WTC11 (cell line): Measurements from ENCODE around the gene AIFM2. TPM values are rescaled to one million over a fixed set of nuclear protein-coding genes. Genes with fewer than 3 reads are reported as not detected.
"Not testable (repeated sequence)": the region's sequence is repeated elsewhere in the genome, so short reads cannot be mapped to it uniquely, and the experiment has no call there.

Experiments
- ATAC-seq: fragments of 200-7000 bp; cut with Tn5 transposase; 2 replicates; pipeline ENCODE4 v1.10.0; 2021; ENCODE audit warnings: mild to moderate bottlenecking, moderate library complexity
- CTCF ChIA-PET: fragments of 300-600 bp; sonication (Branson Sonifier 250); formaldehyde crosslinking; loops from one replicate; lab custom pipeline; 2021; ENCODE audit warnings: antibody characterized with exemption; lab: Charles Lee
- POLR2A ChIA-PET: fragments of 350-600 bp; sonication (Branson Sonifier 250); formaldehyde crosslinking; loops from one replicate; lab custom pipeline; 2021; ENCODE audit warnings: antibody characterized with exemption; lab: Charles Lee
- DNase-seq: peaks from one replicate; pipeline ENCODE4 v3.0.0; 2021; ENCODE audit warnings: low spot score
- H3K27ac Mint-ChIP-seq: 2 replicates; pipeline ENCODE4 v1.8.0; 2021; ENCODE audit warnings: mixed read lengths
- H3K27me3 Mint-ChIP-seq: 2 replicates; pipeline ENCODE4 v1.8.0; 2021; ENCODE audit warnings: low read depth, mild to moderate bottlenecking, moderate library complexity, mixed read lengths
- H3K36me3 Mint-ChIP-seq: 2 replicates; pipeline ENCODE4 v1.8.0; 2021; ENCODE audit warnings: mixed read lengths
- H3K4me1 Mint-ChIP-seq: 2 replicates; pipeline ENCODE4 v1.8.0; 2022; ENCODE audit warnings: mixed read lengths
- H3K4me3 Mint-ChIP-seq: 2 replicates; pipeline ENCODE4 v1.8.0; 2021; ENCODE audit warnings: mild to moderate bottlenecking, moderate library complexity, mixed read lengths
- H3K9me3 Mint-ChIP-seq: 2 replicates; pipeline ENCODE4 v1.8.0; 2021; ENCODE audit warnings: mixed read lengths
- ESRRA ChIP-seq: sonication (generic); formaldehyde crosslinking; IDR thresholded peaks from 2 replicates; pipeline ENCODE4 v1.8.1; 2022; ENCODE audit warnings: mild to moderate bottlenecking, missing genetic modification reagents, borderline replicate concordance
- ETV6 ChIP-seq: sonication (generic); formaldehyde crosslinking; IDR thresholded peaks from 2 replicates; pipeline ENCODE4 v1.8.1; 2022; ENCODE audit warnings: mild to moderate bottlenecking, missing genetic modification reagents
- FOXK1 ChIP-seq: sonication (generic); formaldehyde crosslinking; IDR thresholded peaks from 2 replicates; pipeline ENCODE4 v1.8.0; 2022; ENCODE audit warnings: mild to moderate bottlenecking, moderate library complexity, missing genetic modification reagents
- NFE2L1 ChIP-seq: sonication (generic); formaldehyde crosslinking; IDR thresholded peaks from 2 replicates; pipeline ENCODE4 v1.8.1; 2023; ENCODE audit warnings: missing genetic modification reagents
- RORB ChIP-seq: fragments of 250-450 bp; sonication (Bioruptor Pico); IDR thresholded peaks from 2 replicates; pipeline ENCODE4 v1.9.0; 2021; ENCODE audit warnings: mild to moderate bottlenecking
- SMAD3 ChIP-seq: sonication (generic); formaldehyde crosslinking; IDR thresholded peaks from 2 replicates; pipeline ENCODE4 v1.8.0; 2022; ENCODE audit warnings: missing genetic modification reagents, mild to moderate bottlenecking, borderline replicate concordance
- ZNF416 ChIP-seq: fragments of 250-450 bp; sonication (Bioruptor Pico); IDR thresholded peaks from 2 replicates; pipeline ENCODE4 v1.9.0; 2021; ENCODE audit warnings: mild to moderate bottlenecking, inconsistent platforms
- total RNA-seq: library from RNA; stranded (reverse); gene quantifications from 3 replicates; pipeline ENCODE4 v1.2.3, GENCODE V29; 2021
- TF ChIP-seq, protein P1 (sequence below): fragments of 250-450 bp; sonication (Bioruptor Pico); IDR thresholded peaks from 2 replicates; pipeline ENCODE4 v1.9.0; 2021; ENCODE audit warnings: mild to moderate bottlenecking
- TF ChIP-seq, protein P2 (sequence below): sonication (generic); formaldehyde crosslinking; IDR thresholded peaks from 2 replicates; pipeline ENCODE4 v1.8.1; 2022; ENCODE audit warnings: mild to moderate bottlenecking, moderate library complexity, missing genetic modification reagents
- TF ChIP-seq, protein P3 (sequence below): sonication (generic); formaldehyde crosslinking; IDR thresholded peaks from 2 replicates; pipeline ENCODE4 v1.8.0; 2022; ENCODE audit warnings: mild to moderate bottlenecking, missing genetic modification reagents
- TF ChIP-seq, protein P4 (sequence below): sonication (generic); formaldehyde crosslinking; IDR thresholded peaks from 2 replicates; pipeline ENCODE4 v1.8.0; 2022; ENCODE audit warnings: mild to moderate bottlenecking, missing genetic modification reagents
- TF ChIP-seq, protein P5 (sequence below): sonication (generic); formaldehyde crosslinking; IDR thresholded peaks from 2 replicates; pipeline ENCODE4 v1.8.0; 2023; ENCODE audit warnings: mild to moderate bottlenecking, missing genetic modification reagents
- TF ChIP-seq, protein P6 (sequence below): sonication (generic); formaldehyde crosslinking; IDR thresholded peaks from 2 replicates; pipeline ENCODE4 v1.8.1; 2022; ENCODE audit warnings: missing genetic modification reagents, borderline replicate concordance

The AIFM2 gene
- total RNA-seq, 1 experiment from 2014 or later, result 4.4 TPM

DNA sequence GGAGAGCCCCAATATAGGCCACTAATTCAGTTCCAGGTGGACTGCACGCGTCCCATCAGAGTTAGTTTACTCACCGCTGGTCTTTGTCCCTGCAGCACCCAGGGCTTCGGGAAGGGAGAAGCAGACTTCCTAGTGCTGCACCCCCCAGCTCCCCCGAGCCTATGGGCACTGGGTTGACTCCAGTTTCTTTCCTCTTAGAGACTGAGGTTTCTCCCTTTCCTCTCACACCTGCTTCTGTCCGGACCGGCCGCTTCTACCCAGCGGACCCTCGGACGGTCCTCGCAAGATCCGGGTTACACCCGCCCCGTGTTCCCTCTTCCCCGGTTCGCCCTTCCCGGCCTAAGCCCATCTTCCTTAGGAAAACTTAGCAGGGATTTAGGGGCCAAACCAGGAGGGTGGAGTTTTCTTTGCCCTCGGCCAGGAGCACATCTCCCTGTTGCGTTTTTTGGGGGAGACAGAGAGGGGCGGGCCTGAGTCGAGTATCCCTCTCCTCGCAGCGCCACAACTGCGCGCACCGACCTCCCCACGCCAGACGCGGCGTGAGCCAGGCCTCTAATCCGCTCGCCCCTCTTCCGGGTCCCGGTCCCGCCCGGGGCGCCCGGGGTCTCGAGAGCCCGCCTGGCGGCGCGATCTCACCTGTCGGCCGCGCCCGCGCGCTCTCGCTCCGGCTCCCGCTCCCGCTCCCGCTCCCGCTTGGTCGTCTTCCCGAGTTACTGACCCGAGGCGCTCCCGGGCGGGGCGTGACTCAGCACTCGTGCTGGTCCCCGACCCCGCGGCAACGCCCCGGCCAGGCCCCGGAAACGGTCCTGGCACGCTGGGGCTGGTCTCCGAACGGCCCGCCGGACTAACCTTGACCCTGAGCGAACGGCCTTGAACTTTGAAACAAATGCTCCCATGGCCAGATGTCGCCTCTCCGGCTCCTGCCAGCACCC is at the start of gene AIFM2 (continued):
- TF ChIP-seq RORB (no peak), ETV6 (no peak; the same call in 1 of the 2 replicates), FOXK1 (peak; percentile 51; the same call in 1 of the 2 replicates), ESRRA (CRISPR knock-in tag) (peak; percentile 82; the same call in 1 of the 2 replicates), NFE2L1 (CRISPR knock-in tag) (peak; percentile 90), ZNF416 (no peak), SMAD3 (CRISPR knock-in tag) (no peak)
- TF ChIP-seq, protein P1, sequence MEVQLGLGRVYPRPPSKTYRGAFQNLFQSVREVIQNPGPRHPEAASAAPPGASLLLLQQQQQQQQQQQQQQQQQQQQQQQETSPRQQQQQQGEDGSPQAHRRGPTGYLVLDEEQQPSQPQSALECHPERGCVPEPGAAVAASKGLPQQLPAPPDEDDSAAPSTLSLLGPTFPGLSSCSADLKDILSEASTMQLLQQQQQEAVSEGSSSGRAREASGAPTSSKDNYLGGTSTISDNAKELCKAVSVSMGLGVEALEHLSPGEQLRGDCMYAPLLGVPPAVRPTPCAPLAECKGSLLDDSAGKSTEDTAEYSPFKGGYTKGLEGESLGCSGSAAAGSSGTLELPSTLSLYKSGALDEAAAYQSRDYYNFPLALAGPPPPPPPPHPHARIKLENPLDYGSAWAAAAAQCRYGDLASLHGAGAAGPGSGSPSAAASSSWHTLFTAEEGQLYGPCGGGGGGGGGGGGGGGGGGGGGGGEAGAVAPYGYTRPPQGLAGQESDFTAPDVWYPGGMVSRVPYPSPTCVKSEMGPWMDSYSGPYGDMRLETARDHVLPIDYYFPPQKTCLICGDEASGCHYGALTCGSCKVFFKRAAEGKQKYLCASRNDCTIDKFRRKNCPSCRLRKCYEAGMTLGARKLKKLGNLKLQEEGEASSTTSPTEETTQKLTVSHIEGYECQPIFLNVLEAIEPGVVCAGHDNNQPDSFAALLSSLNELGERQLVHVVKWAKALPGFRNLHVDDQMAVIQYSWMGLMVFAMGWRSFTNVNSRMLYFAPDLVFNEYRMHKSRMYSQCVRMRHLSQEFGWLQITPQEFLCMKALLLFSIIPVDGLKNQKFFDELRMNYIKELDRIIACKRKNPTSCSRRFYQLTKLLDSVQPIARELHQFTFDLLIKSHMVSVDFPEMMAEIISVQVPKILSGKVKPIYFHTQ (CRISPR knock-in tag), result no peak
- TF ChIP-seq, protein P2, sequence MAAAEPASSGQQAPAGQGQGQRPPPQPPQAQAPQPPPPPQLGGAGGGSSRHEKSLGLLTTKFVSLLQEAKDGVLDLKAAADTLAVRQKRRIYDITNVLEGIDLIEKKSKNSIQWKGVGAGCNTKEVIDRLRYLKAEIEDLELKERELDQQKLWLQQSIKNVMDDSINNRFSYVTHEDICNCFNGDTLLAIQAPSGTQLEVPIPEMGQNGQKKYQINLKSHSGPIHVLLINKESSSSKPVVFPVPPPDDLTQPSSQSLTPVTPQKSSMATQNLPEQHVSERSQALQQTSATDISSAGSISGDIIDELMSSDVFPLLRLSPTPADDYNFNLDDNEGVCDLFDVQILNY (CRISPR knock-in tag), result 0 out of 2 replicates have a peak, but pooled peaks have one; percentile 44
- TF ChIP-seq, protein P3, sequence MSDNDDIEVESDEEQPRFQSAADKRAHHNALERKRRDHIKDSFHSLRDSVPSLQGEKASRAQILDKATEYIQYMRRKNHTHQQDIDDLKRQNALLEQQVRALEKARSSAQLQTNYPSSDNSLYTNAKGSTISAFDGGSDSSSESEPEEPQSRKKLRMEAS, result peak; percentile 85
- TF ChIP-seq, protein P4, sequence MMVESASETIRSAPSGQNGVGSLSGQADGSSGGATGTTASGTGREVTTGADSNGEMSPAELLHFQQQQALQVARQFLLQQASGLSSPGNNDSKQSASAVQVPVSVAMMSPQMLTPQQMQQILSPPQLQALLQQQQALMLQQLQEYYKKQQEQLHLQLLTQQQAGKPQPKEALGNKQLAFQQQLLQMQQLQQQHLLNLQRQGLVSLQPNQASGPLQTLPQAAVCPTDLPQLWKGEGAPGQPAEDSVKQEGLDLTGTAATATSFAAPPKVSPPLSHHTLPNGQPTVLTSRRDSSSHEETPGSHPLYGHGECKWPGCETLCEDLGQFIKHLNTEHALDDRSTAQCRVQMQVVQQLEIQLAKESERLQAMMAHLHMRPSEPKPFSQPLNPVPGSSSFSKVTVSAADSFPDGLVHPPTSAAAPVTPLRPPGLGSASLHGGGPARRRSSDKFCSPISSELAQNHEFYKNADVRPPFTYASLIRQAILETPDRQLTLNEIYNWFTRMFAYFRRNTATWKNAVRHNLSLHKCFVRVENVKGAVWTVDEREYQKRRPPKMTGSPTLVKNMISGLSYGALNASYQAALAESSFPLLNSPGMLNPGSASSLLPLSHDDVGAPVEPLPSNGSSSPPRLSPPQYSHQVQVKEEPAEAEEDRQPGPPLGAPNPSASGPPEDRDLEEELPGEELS (CRISPR knock-in tag), result peak; percentile 70; the same call in 1 of the 2 replicates
- TF ChIP-seq, protein P5, sequence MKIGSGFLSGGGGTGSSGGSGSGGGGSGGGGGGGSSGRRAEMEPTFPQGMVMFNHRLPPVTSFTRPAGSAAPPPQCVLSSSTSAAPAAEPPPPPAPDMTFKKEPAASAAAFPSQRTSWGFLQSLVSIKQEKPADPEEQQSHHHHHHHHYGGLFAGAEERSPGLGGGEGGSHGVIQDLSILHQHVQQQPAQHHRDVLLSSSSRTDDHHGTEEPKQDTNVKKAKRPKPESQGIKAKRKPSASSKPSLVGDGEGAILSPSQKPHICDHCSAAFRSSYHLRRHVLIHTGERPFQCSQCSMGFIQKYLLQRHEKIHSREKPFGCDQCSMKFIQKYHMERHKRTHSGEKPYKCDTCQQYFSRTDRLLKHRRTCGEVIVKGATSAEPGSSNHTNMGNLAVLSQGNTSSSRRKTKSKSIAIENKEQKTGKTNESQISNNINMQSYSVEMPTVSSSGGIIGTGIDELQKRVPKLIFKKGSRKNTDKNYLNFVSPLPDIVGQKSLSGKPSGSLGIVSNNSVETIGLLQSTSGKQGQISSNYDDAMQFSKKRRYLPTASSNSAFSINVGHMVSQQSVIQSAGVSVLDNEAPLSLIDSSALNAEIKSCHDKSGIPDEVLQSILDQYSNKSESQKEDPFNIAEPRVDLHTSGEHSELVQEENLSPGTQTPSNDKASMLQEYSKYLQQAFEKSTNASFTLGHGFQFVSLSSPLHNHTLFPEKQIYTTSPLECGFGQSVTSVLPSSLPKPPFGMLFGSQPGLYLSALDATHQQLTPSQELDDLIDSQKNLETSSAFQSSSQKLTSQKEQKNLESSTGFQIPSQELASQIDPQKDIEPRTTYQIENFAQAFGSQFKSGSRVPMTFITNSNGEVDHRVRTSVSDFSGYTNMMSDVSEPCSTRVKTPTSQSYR, result no peak
- TF ChIP-seq, protein P6, sequence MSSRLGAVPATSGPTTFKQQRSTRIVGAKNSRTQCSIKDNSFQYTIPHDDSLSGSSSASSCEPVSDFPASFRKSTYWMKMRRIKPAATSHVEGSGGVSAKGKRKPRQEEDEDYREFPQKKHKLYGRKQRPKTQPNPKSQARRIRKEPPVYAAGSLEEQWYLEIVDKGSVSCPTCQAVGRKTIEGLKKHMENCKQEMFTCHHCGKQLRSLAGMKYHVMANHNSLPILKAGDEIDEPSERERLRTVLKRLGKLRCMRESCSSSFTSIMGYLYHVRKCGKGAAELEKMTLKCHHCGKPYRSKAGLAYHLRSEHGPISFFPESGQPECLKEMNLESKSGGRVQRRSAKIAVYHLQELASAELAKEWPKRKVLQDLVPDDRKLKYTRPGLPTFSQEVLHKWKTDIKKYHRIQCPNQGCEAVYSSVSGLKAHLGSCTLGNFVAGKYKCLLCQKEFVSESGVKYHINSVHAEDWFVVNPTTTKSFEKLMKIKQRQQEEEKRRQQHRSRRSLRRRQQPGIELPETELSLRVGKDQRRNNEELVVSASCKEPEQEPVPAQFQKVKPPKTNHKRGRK (CRISPR knock-in tag), result no peak
- TF ChIP-seq, all 79 proteins: peak for 13

DNA sequence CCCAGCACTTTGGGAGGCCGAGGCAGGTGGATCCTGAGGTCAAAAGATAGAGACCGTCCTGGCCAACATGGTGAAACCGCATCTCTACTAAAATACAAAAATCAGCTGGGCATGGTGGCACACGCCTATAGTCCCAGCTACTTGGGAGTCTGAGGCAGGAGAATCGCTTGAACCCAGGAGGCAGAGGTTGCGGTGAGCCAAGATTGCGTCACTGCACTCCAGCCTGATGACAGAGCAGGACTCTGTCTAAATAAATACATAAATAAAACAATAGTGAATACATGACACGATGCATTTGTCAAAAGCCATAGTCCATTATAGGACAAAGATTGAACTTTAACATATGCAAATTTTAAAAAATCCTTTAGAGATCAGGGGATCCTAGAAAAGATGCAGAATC is 46.6 kb upstream of the AIFM2 start:
- H3K4me1 Mint-ChIP-seq, H3K27ac Mint-ChIP-seq, DNase-seq, CTCF ChIA-PET, POLR2A ChIA-PET, ATAC-seq, H3K4me3 Mint-ChIP-seq, H3K36me3 Mint-ChIP-seq: not testable (repeated sequence)
- H3K27me3 Mint-ChIP-seq, result peaks cover 11% of the 10 kb centered on the region
- H3K9me3 Mint-ChIP-seq, result peaks cover 22% of the 10 kb centered on the region
